ENCODE measurements around the gene GALNT1.

DNA sequence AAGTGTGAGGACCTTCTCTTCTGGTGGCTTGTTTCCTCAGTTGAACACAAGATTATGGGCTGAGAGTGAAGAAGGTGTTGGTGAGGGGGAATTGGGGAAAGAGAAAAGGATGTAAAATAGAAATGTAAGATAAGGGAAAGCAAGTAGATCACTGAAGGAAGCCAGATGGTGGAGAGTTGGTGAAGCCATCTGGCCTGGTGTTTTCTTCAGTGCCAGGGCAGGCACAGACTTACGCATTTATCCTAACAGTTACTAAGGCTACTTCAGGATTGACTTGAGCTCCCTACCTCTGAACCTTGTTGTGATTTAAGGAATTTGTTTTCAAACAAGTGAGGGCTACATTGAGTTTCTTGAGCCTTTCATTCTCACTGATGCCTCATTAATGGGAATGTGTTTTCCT lies 113.8 kb downstream of the GALNT1 start:
- TF ChIP-seq, protein P1, sequence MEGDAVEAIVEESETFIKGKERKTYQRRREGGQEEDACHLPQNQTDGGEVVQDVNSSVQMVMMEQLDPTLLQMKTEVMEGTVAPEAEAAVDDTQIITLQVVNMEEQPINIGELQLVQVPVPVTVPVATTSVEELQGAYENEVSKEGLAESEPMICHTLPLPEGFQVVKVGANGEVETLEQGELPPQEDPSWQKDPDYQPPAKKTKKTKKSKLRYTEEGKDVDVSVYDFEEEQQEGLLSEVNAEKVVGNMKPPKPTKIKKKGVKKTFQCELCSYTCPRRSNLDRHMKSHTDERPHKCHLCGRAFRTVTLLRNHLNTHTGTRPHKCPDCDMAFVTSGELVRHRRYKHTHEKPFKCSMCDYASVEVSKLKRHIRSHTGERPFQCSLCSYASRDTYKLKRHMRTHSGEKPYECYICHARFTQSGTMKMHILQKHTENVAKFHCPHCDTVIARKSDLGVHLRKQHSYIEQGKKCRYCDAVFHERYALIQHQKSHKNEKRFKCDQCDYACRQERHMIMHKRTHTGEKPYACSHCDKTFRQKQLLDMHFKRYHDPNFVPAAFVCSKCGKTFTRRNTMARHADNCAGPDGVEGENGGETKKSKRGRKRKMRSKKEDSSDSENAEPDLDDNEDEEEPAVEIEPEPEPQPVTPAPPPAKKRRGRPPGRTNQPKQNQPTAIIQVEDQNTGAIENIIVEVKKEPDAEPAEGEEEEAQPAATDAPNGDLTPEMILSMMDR (conservative IDR thresholded peaks at IDR 0.05 in 1 of 2, IDR thresholded peaks at IDR 0.05 in 1 of 2; ENCODE audit: extremely low read depth in 1 of 2, insufficient read depth in 1 of 2, low read depth in 1 of 2, low read length in 2 of 2): no peak
- no peak for TF ChIP-seq EZH2 (IDR thresholded peaks at IDR 0.05; ENCODE audit: borderline replicate concordance, low read length)
